ENCODE results near the gene MMEL1.

DNA sequence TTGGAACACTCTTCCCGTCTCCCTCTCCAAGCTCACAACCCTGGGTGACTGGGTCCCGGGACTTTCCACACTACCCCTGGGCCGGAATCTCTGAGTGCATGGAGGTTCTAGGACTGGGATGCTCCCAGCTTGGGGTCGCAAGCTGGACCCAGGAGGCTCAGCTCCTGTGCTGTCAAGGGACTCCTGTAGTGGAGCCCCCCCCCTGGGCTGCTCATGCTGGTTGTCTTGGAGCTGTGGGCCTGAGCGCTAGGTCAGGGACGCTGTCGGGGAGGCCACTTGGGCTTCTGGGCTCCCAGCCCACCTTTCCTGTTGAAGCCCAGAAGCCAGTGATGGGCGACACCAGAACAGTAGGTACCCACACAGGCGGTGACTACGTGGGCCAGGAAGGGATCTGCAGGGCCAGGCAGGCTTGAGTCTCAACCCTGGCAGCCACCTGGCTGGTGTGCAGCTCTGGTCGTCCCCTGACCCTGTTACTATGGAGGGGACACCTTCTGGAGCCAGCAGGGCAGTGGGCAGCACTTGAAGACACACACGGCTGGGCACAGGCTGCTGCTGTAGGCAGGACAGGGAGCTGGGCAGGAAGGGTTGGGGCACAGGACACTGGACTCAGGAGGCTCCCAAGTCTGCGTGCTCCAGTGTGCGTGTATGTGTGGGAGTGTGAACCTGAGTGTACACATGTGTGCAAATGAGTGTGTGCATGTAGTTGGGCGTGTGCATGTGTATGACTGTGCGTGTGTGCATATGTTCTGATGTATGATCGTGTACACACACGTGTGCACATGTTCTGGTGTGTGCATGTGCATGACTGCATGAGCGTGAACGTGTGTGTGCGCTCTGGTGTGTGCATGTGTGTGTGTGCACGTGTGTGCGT, 3.0 kb downstream of the MMEL1 start:
- TF ChIP-seq, protein P1, sequence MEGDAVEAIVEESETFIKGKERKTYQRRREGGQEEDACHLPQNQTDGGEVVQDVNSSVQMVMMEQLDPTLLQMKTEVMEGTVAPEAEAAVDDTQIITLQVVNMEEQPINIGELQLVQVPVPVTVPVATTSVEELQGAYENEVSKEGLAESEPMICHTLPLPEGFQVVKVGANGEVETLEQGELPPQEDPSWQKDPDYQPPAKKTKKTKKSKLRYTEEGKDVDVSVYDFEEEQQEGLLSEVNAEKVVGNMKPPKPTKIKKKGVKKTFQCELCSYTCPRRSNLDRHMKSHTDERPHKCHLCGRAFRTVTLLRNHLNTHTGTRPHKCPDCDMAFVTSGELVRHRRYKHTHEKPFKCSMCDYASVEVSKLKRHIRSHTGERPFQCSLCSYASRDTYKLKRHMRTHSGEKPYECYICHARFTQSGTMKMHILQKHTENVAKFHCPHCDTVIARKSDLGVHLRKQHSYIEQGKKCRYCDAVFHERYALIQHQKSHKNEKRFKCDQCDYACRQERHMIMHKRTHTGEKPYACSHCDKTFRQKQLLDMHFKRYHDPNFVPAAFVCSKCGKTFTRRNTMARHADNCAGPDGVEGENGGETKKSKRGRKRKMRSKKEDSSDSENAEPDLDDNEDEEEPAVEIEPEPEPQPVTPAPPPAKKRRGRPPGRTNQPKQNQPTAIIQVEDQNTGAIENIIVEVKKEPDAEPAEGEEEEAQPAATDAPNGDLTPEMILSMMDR (IDR thresholded peaks at IDR 0.05; ENCODE audit: poor library complexity): no peak
- no peak for TF ChIP-seq EZH2phosphoT487 (IDR thresholded peaks at IDR 0.05; ENCODE audit: low read depth, severe bottlenecking, unreplicated experiment)
- TF ChIP-seq EZH2 (IDR thresholded peaks at IDR 0.05; ENCODE audit: borderline replicate concordance): no peak

Measured in hepatocyte (in vitro differentiated cells).